DMS79 (cell line): Measurements from ENCODE around the gene RND3.
A peak's percentile ranks its signal among the peaks of the same experiment; 100 is the strongest.

Experiments
- DNase-seq: peaks from one replicate; lab custom pipeline; 2025; lab: John Stamatoyannopoulos, UW

RND3 gene

DNA sequence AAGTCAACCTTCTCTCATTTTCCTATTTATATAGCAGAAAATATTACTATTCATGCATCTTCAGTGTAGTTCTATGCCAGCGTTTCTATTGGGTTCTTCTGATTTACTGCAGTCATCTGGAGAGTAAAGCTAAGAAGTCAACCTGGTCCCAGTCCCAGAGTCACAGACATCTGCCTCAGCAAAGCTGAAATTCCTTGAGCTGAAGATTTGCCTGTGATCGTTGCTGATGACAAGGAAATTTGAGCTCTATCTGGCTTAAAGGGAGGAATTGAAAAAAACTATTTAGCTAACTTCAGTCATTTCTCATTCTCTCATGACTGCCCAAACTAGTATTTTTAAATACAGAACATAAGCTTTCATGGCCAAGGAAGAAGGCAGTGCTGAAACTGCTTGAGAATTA is 45.7 kb downstream of the RND3 start:
- DNase-seq = no peak

DNA sequence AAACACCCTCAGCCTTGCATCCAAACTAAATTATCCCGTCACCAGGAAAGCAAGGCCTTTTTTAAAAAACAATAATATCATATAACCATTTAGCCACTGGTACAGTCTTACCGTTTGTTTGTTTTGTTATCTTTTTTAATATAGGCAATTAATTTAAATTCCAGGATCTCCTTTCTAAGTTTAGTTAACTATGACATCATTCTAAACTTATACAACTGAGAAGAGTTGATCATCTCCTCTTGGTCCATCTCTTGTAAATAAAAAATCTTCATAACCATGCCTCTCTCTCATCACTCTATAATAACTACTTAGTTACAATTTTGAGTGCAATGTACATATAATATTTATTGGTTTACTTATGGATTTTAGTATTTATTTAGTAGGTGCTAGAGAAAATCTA is 46.2 kb downstream of the RND3 start:
- DNase-seq = no peak

- DNase-seq = no peak
Observed at GRCh38 chr2:150438654-150439053, 48.8 kb downstream of the RND3 start.

DNA sequence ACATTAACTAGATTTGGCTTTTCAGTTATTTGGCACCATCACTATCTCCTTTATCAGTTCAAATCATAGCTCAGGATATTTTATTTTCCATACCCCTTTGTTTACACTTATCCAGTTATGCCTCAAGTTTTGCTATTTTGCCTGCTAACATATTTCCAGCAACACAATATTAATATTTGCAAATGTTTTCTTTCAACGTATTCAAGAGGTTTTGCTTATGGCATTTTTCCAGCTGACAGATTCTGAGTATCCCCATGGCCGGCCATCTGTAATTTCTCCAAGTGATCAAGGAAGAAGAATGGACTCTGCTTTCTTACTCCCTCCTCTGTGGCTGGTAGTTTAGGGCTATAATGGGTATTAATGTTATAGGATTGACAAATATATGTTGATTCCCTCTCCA is 49.4 kb downstream of the RND3 start:
- DNase-seq = no peak

DNA sequence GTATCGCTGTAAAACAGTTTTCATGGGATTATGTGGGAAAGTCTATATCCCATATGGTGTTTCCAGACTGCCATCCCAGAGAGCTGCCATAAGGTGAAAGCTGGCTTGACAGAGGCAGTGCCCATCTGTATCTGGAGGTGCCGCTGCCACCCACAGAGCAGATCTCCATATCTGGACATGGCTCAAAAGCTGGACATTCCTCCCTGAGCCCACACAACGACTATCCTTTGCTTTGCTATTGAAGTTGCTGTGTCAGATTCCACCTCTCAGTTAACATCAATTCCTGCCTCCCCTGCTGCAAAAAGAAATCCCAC is 55.2 kb downstream of the RND3 start:
- no peak for DNase-seq

DNA sequence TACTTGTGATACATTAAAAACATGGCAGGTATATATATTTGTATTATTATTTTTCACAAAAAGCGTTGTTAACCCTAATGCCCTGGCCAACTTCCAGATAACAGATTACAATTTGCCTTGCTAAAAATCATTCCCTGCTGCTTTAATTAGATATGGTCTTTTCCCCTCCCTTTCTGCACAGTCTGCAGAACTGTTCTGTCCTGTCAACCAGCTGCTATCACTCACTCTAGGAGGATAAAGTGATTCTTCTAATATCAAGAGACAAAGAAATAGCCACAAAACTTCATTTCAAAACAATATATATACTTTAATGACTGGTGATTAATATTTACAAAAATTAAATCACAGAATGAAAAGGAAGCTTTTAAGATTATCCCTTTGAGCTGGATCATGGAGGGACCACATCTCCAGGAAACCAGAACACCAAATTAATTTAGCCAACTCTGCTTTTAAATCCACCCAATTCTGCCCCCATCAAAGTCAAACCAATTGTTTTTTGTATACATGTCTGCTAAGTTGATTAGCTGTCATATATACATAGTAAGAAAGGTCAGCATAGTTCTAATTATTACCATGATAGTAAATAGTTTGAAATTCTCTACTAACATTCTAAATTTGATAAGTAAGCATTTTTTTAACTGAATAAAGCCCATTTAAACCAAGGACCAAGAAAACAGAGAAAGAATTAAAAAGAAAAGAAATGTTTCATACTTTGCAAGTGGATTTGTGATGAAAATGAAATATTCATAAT is 55.7 kb downstream of the RND3 start:
- DNase-seq = no peak

DNA sequence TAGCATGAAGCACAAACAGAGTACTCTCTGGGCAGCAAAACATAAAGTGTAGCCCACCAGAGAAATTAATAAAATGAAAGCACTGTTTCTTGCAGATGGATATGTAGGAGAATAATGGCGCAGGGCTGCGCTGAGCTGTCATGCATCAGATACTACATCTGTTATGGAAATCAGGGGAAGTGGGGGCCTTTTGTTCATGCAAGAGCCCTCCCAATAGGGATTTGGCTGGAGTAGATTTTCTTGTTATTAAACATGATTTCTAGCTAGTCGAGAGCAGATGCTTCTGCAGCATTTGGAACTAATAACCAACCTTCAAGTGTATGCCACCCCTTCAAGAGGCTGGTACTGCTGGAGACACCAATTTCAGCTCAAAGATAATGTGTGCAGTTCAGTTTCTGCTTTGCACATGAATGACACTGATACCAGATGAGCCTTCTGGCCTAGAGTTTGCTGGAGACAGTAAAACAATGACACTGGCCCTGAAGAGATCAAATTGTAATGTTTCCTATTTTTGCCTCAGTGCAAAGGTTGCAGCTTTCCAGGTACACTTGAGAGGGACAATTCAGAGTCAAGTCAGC is 58.0 kb downstream of the RND3 start:
- DNase-seq = peak; percentile 92

DNA sequence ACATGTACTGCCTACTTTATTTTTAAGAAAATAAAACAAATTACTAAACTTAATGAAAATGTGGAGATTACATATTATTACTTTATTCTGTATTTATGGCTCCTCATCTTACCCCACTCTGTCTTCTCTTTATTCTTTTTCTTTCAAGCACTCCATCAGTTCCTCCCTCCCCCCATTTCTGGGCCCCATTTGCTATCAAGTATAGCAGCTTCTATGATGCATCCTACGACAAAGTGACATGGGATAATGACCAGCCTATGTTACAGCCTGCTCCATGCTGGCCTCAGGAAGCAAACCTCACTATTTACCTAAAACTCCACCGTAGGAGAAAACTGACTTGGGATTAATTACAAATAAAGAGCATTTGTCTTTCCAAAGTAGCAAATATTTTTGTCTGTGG is 58.8 kb downstream of the RND3 start:
- DNase-seq = peak; percentile 40

DNA sequence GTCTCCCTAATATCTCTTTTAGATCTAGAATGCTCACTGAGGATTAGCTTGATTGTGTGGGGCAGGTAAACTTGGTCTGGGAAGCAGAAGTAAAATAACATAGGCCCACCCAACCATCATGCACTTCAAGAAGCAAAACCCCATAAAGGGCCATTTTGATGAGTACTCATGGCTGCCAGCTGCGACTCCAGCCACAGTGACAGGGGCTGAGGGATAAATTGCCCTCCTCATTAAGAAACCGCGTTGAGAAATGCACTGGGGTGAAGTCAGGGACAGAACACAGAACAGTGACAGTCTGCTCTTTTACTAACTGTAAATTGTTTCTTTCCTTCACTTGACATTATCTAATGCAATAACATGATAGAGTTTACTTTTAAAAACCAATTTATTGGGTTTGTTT is 60.2 kb downstream of the RND3 start:
- peak; percentile 70 for DNase-seq

DNA sequence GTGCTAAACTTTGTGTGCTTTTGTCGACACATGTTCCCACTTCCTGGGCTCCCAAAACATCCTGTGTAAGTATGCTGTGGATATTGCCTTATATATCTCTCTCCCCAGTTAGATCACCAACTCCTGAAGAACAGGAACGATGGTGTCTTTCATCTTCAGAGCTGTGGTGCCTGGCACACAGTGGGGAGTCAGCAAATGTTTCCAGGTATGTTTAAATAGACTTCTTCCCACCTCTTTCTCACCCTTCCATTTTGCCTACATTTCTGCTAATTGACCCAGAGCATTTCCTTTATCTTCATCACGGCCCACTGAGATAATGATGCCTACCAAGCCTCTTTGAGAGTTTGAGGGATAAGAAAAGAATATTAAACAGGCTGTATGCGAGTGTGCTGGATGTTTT is 60.7 kb downstream of the RND3 start:
- no peak for DNase-seq

DNA sequence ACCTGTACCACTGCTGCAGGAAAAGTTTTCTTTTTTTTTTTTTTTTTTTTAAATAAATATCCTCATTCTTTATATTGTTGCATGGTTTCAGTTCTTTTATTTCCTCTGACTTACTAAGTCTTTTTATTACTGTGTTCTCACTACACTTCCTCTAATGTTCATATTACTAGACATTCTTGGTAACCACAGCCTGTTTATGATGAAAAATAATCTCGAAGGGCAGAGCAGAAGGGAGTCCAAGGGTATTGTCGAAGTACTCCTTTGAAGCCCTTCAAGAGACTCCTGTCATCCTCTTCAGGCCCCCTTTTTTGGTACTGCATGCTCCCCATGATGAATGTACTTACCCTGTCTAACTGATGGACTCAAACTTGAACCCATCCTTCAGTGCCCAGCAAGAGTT is 61.2 kb downstream of the RND3 start:
- no peak for DNase-seq

GRCh38 chr2:150425121-150425955 is 62.1 kb downstream of the RND3 start:
- no peak for DNase-seq

DNA sequence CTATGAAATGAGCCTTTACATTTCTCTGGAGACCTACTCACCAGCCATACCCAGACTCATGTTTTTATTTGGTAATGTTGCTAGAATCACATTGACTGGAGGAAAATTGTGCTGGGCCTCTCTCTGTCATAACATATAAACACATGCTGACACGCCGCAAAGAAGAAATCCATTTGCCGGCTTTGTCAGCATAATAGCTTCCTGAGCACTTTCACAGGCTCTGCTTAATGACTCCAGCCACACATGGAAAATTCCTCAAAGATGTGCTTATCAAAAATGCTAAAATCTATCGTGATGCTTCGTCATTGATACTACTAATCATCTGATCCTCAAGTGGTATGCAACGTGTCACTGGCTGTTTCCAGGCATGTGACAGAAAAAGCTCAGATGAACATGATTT is 63.1 kb downstream of the RND3 start:
- DNase-seq = no peak

DNA sequence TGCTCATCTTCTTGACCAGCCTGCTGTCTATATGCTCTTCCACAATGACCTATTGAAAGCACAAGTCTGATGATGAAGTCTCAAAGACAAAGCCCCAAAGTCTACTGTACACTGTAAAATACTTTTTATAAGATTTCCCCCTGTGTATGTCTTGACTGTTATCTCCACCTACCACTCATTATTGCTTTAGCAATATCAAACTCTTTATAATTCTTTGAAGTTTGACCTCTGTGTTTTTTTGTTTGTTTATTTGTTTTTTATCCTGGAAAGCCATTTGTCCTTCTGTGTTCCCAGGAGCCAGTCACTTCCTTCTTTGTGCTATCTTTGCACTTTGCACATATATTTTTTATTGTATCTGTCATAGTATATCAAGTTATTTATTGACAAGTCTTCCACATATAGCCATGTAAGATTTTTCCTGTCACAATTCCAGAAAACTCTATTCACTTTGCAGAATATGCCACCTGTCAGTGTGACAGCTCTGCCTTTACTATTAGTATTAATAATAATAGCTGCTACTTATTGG is 66.3 kb downstream of the RND3 start:
- no peak for DNase-seq

DNA sequence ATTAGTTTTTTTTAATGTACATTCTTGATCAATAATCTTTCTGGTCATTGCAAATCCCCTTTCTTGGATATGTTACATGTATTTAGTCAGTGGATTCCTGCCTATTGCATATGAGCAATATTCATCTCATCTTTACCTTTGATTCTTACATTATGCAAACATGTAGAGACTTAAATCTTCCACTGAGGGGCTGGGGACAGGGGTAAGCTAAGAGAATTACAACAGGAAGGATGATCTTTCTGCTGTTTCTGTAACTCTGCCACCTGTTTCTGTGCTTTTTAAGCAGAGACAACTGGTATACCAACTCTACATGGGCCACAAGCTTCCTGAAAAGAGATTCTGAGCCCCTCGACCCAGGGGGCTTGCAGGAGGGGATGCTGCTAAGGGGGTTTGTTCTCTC is 68.6 kb downstream of the RND3 start:
- DNase-seq = no peak
